Gastrocnemius medialis (tissue), 4 donors: ENCODE measurements around the gene TRIM27.

Experiments used
- CTCF ChIP-seq, 5 experiments: fragments of 450-650 bp in 3 of 5; fragments of 200-600 bp in 2 of 5; sonication (generic) in 2 of 5; IDR thresholded peaks in 4 of 5; conservative IDR thresholded peaks in 1 of 5; 1 replicate in 4 of 5; 2 replicates in 1 of 5; pipeline ENCODE4 v1.5.1; 2016 to 2019; ENCODE audit warnings: antibody characterized with exemption in 5 of 5, mild to moderate bottlenecking in 3 of 5, moderate library complexity in 3 of 5
- POLR2A ChIP-seq, 2 donors: fragments of 450-650 bp; IDR thresholded peaks; one replicate each; pipeline ENCODE4 v1.6.1; 2017; ENCODE audit warnings: antibody characterized with exemption in 2 of 2, mild to moderate bottlenecking in 2 of 2, moderate library complexity in 2 of 2

- no peak for TF ChIP-seq CTCF (IDR thresholded peaks at IDR 0.05 in 4 of 5, conservative IDR thresholded peaks at IDR 0.05 in 1 of 5)
- TF ChIP-seq POLR2A (IDR thresholded peaks at IDR 0.05) = no peak
Measured at GRCh38 chr6:28898710-28898965, 25.1 kb downstream of the TRIM27 start.
